RWPE2 (cell line): Measurements from ENCODE around the gene CAPN10.

Experiments used
- ATAC-seq: fragments of 200-7000 bp; cut with Tn5 transposase; 3 replicates; pipeline ENCODE4 v1.9.1; 2021; ENCODE audit warnings: low read depth
- DNase-seq: peaks from one replicate; pipeline ENCODE4 v3.0.0-alpha.2; 2020; ENCODE audit warnings: low spot score
- H3K27ac ChIP-seq: fragments of 450-650 bp; 2 replicates; pipeline ENCODE4 v1.5.1; 2017; ENCODE audit warnings: mild to moderate bottlenecking; ENCODE audit not compliant: poor library complexity, severe bottlenecking
- H3K27me3 ChIP-seq: fragments of 250-450 bp; sonication (Bioruptor Pico); 2 replicates; pipeline ENCODE4 v1.5.1; 2021; ENCODE audit warnings: mild to moderate bottlenecking, moderate library complexity; ENCODE audit not compliant: insufficient read depth, poor library complexity, severe bottlenecking
- H3K36me3 ChIP-seq: fragments of 250-450 bp; sonication (Bioruptor Pico); 2 replicates; pipeline ENCODE4 v1.5.1; 2020; ENCODE audit warnings: low read depth, mild to moderate bottlenecking, moderate library complexity
- H3K4me1 ChIP-seq: fragments of 250-450 bp; sonication (Bioruptor Pico); 2 replicates; pipeline ENCODE4 v1.5.1; 2021; ENCODE audit warnings: mild to moderate bottlenecking, moderate library complexity; ENCODE audit not compliant: insufficient read depth, poor library complexity, severe bottlenecking
- H3K4me3 ChIP-seq: fragments of 250-450 bp; sonication (Bioruptor Pico); 2 replicates; pipeline ENCODE4 v1.5.1; 2021; ENCODE audit warnings: mild to moderate bottlenecking, moderate library complexity; ENCODE audit not compliant: severe bottlenecking
- H3K9me3 ChIP-seq: fragments of 250-450 bp; sonication (Bioruptor Pico); 2 replicates; pipeline ENCODE4 v1.5.1; 2021; ENCODE audit warnings: mild to moderate bottlenecking, moderate library complexity; ENCODE audit not compliant: severe bottlenecking
- CTCF ChIP-seq: fragments of 450-650 bp; IDR thresholded peaks from one replicate; pipeline ENCODE4 v1.5.1; 2017; ENCODE audit warnings: mild to moderate bottlenecking, moderate library complexity; ENCODE audit not compliant: poor library complexity, severe bottlenecking

The CAPN10 gene

GRCh38 chr2:240599141-240599583 is 12.6 kb downstream of the CAPN10 start:
- no peaks in the 10 kb centered on the region for H3K4me1 ChIP-seq
- no peak for ATAC-seq
- no peaks in the 10 kb centered on the region for H3K9me3 ChIP-seq
- no peak overlapping the region for H3K27ac ChIP-seq
- peak; percentile 34 for DNase-seq
- H3K36me3 ChIP-seq: peaks cover 7% of the 10 kb centered on the region; the same call in 1 of the 2 replicates
- H3K4me3 ChIP-seq: no peak overlapping the region
- no peak for TF ChIP-seq CTCF
- no peaks in the 10 kb centered on the region for H3K27me3 ChIP-seq

GRCh38 chr2:240600451-240600961 is 14.0 kb downstream of the CAPN10 start:
- no peaks in the 10 kb centered on the region for H3K9me3 ChIP-seq
- peaks cover 5% of the 10 kb centered on the region; the same call in 1 of the 2 replicates for H3K36me3 ChIP-seq
- H3K4me1 ChIP-seq: no peaks in the 10 kb centered on the region
- H3K27ac ChIP-seq: no peak overlapping the region
- no peak for TF ChIP-seq CTCF
- DNase-seq (peak; percentile 34), ATAC-seq (no peak)
- no peaks in the 10 kb centered on the region for H3K27me3 ChIP-seq
- H3K4me3 ChIP-seq: no peak overlapping the region

- no peak for TF ChIP-seq CTCF
- Histone ChIP-seq H3K9me3 (no peaks in the 10 kb centered on the region), H3K4me1 (no peaks in the 10 kb centered on the region), H3K27ac (no peak overlapping the region), H3K4me3 (no peak overlapping the region), H3K36me3 (no peaks in the 10 kb centered on the region), H3K27me3 (no peaks in the 10 kb centered on the region)
- DNase-seq: peak; percentile 44
- no peak for ATAC-seq
Measured at GRCh38 chr2:240601061-240601830, 14.7 kb downstream of the CAPN10 start.

- no peak for ATAC-seq
- no peaks in the 10 kb centered on the region for H3K36me3 ChIP-seq
- H3K4me1 ChIP-seq: no peaks in the 10 kb centered on the region
- H3K27ac ChIP-seq: no peak overlapping the region
- peak; percentile 50 for DNase-seq
- no peaks in the 10 kb centered on the region for H3K9me3 ChIP-seq
- TF ChIP-seq CTCF: no peak
- no peaks in the 10 kb centered on the region for H3K27me3 ChIP-seq
- no peak overlapping the region for H3K4me3 ChIP-seq
Measured at GRCh38 chr2:240601831-240602160, 15.3 kb downstream of the CAPN10 start.
